GM12878 (cell line): ENCODE measurements around the gene ADK. TPM values are rescaled to one million over a fixed set of nuclear protein-coding genes. Genes with fewer than 3 reads are reported as not detected.

Experiments used
- ATAC-seq: fragments of 200-7000 bp; cut with Tn5 transposase; 3 replicates; pipeline ENCODE4 v1.9.1; 2020; ENCODE audit warnings: mild to moderate bottlenecking, moderate library complexity
- BruUV-seq: library from RNA; stranded (reverse); fragments of 400-500 nt; replicated peaks from 2 replicates; lab custom pipeline; 2021; lab: Mats Ljungman, UMichigan
- CTCF ChIA-PET: fragments of 300-600 bp; sonication (Branson Sonifier 250); formaldehyde crosslinking; extraction: SDS; loops from one replicate; lab custom pipeline; 2021; ENCODE audit warnings: inconsistent platforms; lab: Yijun Ruan, JAX
- POLR2A ChIA-PET: fragments of 350-600 bp; formaldehyde crosslinking; extraction: SDS; loops from one replicate; lab custom pipeline; 2021; ENCODE audit warnings: inconsistent platforms; lab: Charles Lee
- RAD21 ChIA-PET: fragments of 300-600 bp; sonication (Branson Sonifier 250); formaldehyde crosslinking; loops from one replicate; lab custom pipeline; 2023; ENCODE audit warnings: antibody characterized with exemption; ENCODE audit not compliant: unreplicated experiment; lab: Charles Lee
- SMC1A ChIA-PET: fragments of 300-600 bp; sonication (Branson Sonifier 250); formaldehyde crosslinking; loops from one replicate; lab custom pipeline; 2023; ENCODE audit not compliant: unreplicated experiment, uncharacterized antibody; lab: Charles Lee
- DNase-seq: peaks from one replicate; pipeline ENCODE4 v3.0.0-alpha.2; 2011; ENCODE audit warnings: low read depth, low spot score
- FAIRE-seq: peaks from 3 replicates; lab custom pipeline; 2011; peaks lifted over from hg19 to GRCh38; lab: Jason Lieb, UNC
- H2AFZ ChIP-seq: 2 replicates; pipeline ENCODE4 v1.6.0; 2011; ENCODE audit warnings: low read depth, low read length, control low read depth; ENCODE audit not compliant: control insufficient read depth
- H3K27ac ChIP-seq: 2 replicates; pipeline ENCODE4 v1.5.1; 2011; ENCODE audit warnings: control low read depth; ENCODE audit not compliant: control insufficient read depth, insufficient read depth
- H3K27me3 ChIP-seq, 2 experiments: replicated peaks in 1 of 2; 2 replicates each; pipeline versions ENCODE4 v1.6.0 to v1.6.1; 2011; ENCODE audit warnings: low read length in 1 of 2; ENCODE audit not compliant: control insufficient read depth in 2 of 2, insufficient read depth in 2 of 2
- H3K36me3 ChIP-seq, 2 experiments: 2 replicates each; pipeline ENCODE4 v1.5.1; 2011; ENCODE audit warnings: low read length in 1 of 2; ENCODE audit not compliant: control insufficient read depth in 2 of 2, insufficient read depth in 2 of 2
- H3K4me1 ChIP-seq: 2 replicates; pipeline ENCODE4 v1.6.1; 2011; ENCODE audit warnings: mild to moderate bottlenecking, low read length, moderate library complexity, mixed read lengths; ENCODE audit not compliant: control insufficient read depth, insufficient read depth
- H3K4me2 ChIP-seq: 2 replicates; pipeline ENCODE4 v1.6.0; 2011; ENCODE audit warnings: control low read depth; ENCODE audit not compliant: control insufficient read depth, insufficient read depth
- H3K4me3 ChIP-seq: fragments of 200-600 bp; sonication (generic); 2 replicates; pipeline ENCODE4 v1.5.1; 2016
- H3K79me2 ChIP-seq: 2 replicates; pipeline ENCODE4 v1.6.0; 2011; ENCODE audit warnings: low read length; ENCODE audit not compliant: control insufficient read depth, insufficient read depth
- H3K9ac ChIP-seq: 2 replicates; pipeline ENCODE4 v1.8.0; 2011; ENCODE audit warnings: low read length, control low read depth, mixed read lengths; ENCODE audit not compliant: control insufficient read depth, insufficient read depth
- H3K9me3 ChIP-seq: replicated peaks from 3 replicates; pipeline ENCODE4 v1.5.1; 2011; ENCODE audit warnings: mild to moderate bottlenecking, low read length; ENCODE audit not compliant: control insufficient read depth, insufficient read depth
- H4K20me1 ChIP-seq: 2 replicates; pipeline ENCODE4 v1.6.0; 2011; ENCODE audit not compliant: control insufficient read depth, insufficient read depth
- EED ChIP-seq: sonication (generic); IDR thresholded peaks from 2 replicates; pipeline ENCODE4 v1.6.1; 2016; ENCODE audit warnings: antibody characterized with exemption, low read depth
- HDAC2 ChIP-seq: fragments of 200-600 bp; sonication (generic); IDR thresholded peaks from 2 replicates; pipeline ENCODE4 v1.6.1; 2017
- HDGF ChIP-seq: fragments of 450-650 bp; IDR thresholded peaks from 2 replicates; pipeline ENCODE4 v1.6.1; 2016; ENCODE audit warnings: antibody characterized with exemption
- JUND ChIP-seq: IDR thresholded peaks from 2 replicates; pipeline ENCODE4 v1.6.1; 2012; ENCODE audit warnings: low read depth, mild to moderate bottlenecking, low read length, improper control_type of control experiment, moderate library complexity
- RB1 ChIP-seq: fragments of 450-650 bp; formaldehyde crosslinking; IDR thresholded peaks from 2 replicates; pipeline ENCODE4 v1.6.1; 2017; ENCODE audit warnings: mild to moderate bottlenecking, borderline replicate concordance
- RUNX3 ChIP-seq: IDR thresholded peaks from 2 replicates; pipeline ENCODE4 v1.6.1; 2012; ENCODE audit warnings: low read length, inconsistent platforms
- ZNF24 ChIP-seq: fragments of 450-650 bp; IDR thresholded peaks from 2 replicates; pipeline ENCODE4 v1.6.1; 2017; ENCODE audit warnings: antibody characterized with exemption, mild to moderate bottlenecking
- WGBS: methylation state at CpG from one replicate; pipeline ENCODE4 v1.1.6; 2016; ENCODE audit warnings: low lambda C conversion rate; ENCODE audit not compliant: insufficient replicate concordance, insufficient coverage; ENCODE audit errors: missing lambda C conversion rate; 5-methylcytosine and 5-hydroxymethylcytosine counted together
- in situ Hi-C: fragments of 300-500 bp; cut with MboI; formaldehyde crosslinking; loops from 9 replicates; pipeline ENCODE4 v1.14.3; 2018; ENCODE audit warnings: mixed read lengths
- intact Hi-C: fragments of 100-400 bp; cut with micrococcal nuclease; formaldehyde crosslinking; loops from one replicate; pipeline ENCODE4 v1.14.2; 2022; ENCODE audit not compliant: unreplicated experiment
- polyA plus RNA-seq, 11 experiments: library from polyadenylated mRNA; depleted of rRNA in 4 of 11; unstranded in 6 of 11; stranded (reverse) in 5 of 11; fragments of >200 nt; fragmentation: Nextera tagmentation in 4 of 11; fragmentation: Illumina TruSeq in 1 of 11; extraction: Ambion mirVana in 4 of 11; extraction: Trizol in 1 of 11; gene quantifications; 1 replicate in 1 of 11; 2 replicates in 10 of 11; pipeline versions ENCODE4 v1.2.1 to v1.2.3, GENCODE V29; 2011 to 2016; ENCODE audit warnings: inconsistent platforms in 2 of 11, missing spikeins in 2 of 11, low read depth in 1 of 11
- total RNA-seq, 4 experiments: library from RNA; depleted of rRNA in 3 of 4; stranded (reverse); fragments of >200 nt in 3 of 4; fragmentation: Illumina TruSeq in 1 of 4; extraction: Trizol in 1 of 4; gene quantifications; 2 replicates each; pipeline versions ENCODE4 v1.2.1 to v1.2.3, GENCODE V29; 2013 to 2021
- TF ChIP-seq, protein P1 (sequence below): fragments of 450-650 bp; formaldehyde crosslinking; IDR thresholded peaks from 2 replicates; pipeline ENCODE4 v1.4.0; 2022; ENCODE audit warnings: mild to moderate bottlenecking, moderate library complexity

ADK gene
- total and polyA plus RNA-seq, 10 of the 15 experiments (the other 5 are each of a cell fraction or from before 2014, with no cell fraction given), result 42.0 to 151 (median 81.6) TPM

DNA sequence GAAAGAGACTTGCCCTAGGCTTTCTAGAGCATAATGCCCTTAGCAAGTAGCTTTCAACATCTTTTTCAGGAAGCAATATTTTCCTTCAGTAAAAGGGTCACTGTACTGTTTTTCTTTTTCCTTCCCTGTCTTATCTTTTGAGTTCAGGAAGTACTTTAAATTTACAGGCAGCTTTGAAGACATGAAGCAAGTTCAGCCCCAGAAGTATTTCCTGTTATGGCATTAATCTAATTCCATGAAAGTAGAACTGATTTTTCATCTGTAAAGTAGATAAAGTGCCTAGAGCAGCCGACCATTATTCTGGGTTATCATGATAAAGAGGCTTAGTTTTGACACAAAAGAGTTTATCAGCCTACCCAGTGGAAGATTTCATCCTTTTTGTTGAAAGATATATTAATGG lies 288.2 kb downstream of the ADK start:
- SMC1A ChIA-PET, result interaction anchor here (0.7 to 1.0 kb wide), 3 partner anchors 9 to 19 kb away, joined by 3 read pairs; no protein-coding TSS in a partner anchor
- H3K27me3 ChIP-seq, result no peaks in the 10 kb centered on the region
- H3K79me2 ChIP-seq, result no peaks in the 10 kb centered on the region
- FAIRE-seq (no peak), ATAC-seq (no peak), DNase-seq (no peak)
- no peak overlapping the region for H3K27ac ChIP-seq
- H3K4me3 ChIP-seq, result no peak overlapping the region
- no peaks in the 10 kb centered on the region for H3K4me1 ChIP-seq
- H4K20me1 ChIP-seq, result no peaks in the 10 kb centered on the region
- no peak overlapping the region for H3K9ac ChIP-seq
- POLR2A ChIA-PET, result interaction anchor here (0.5 kb wide), 1 partner anchor 8 kb away, joined by 3 read pairs; no protein-coding TSS in a partner anchor
- H3K9me3 ChIP-seq, result no peaks in the 10 kb centered on the region
- intact Hi-C loops, result no loop called here
- no peak overlapping the region for H3K4me2 ChIP-seq
- H2AFZ ChIP-seq, result no peak overlapping the region
- TF ChIP-seq RUNX3, result no peak
- TF ChIP-seq EED, result no peak
- TF ChIP-seq HDGF, result no peak
- no peak for TF ChIP-seq RB1
- TF ChIP-seq JUND, result no peak
- no peak for TF ChIP-seq ZNF24
- TF ChIP-seq, protein P1, sequence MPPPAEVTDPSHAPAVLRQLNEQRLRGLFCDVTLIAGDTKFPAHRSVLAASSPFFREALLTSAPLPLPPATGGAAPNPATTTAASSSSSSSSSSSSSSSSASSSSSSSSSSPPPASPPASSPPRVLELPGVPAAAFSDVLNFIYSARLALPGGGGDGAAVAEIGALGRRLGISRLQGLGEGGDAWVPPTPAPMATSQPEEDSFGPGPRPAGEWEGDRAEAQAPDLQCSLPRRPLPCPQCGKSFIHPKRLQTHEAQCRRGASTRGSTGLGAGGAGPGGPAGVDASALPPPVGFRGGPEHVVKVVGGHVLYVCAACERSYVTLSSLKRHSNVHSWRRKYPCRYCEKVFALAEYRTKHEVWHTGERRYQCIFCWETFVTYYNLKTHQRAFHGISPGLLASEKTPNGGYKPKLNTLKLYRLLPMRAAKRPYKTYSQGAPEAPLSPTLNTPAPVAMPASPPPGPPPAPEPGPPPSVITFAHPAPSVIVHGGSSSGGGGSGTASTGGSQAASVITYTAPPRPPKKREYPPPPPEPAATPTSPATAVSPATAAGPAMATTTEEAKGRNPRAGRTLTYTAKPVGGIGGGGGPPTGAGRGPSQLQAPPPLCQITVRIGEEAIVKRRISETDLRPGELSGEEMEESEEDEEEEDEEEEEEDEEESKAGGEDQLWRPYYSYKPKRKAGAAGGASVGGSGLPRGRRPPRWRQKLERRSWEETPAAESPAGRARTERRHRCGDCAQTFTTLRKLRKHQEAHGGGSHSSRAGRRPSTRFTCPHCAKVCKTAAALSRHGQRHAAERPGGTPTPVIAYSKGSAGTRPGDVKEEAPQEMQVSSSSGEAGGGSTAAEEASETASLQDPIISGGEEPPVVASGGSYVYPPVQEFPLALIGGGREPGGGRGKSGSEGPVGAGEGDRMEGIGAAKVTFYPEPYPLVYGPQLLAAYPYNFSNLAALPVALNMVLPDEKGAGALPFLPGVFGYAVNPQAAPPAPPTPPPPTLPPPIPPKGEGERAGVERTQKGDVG (CRISPR knock-in tag), result no peak
- no peak for TF ChIP-seq HDAC2
- in situ Hi-C loops, result no loop called here
- CTCF ChIA-PET, result no interaction called here
- no peaks in the 10 kb centered on the region for H3K36me3 ChIP-seq
- RAD21 ChIA-PET, result no interaction called here
- WGBS, result 100% methylated on average over 1 of the region's 1 CpG
- BruUV-seq, result no TSS peak
